T-helper 17 cell (primary cell): ENCODE data around the gene PIPOX. TPM values are rescaled to one million over a fixed set of nuclear protein-coding genes. Genes with fewer than 3 reads are reported as not detected.

ENCODE experiments used
- ATAC-seq: fragments of 150-1000 bp; cut with Tn5 transposase; 2 replicates; pipeline ENCODE4 v1.10.0; 2021; ENCODE audit warnings: mild to moderate bottlenecking, moderate library complexity
- DNase-seq, 3 donors: peaks; one replicate each; pipeline versions ENCODE4 v3.0.0 to v3.0.0-alpha.2; 2020 to 2021
- H3K9me3 ChIP-seq: one replicate; pipeline ENCODE4 v1.7.0; 2013; ENCODE audit warnings: low read length, mild to moderate bottlenecking; ENCODE audit not compliant: control insufficient read depth, poor library complexity, severe bottlenecking
- H3K27ac Mint-ChIP-seq: one replicate; pipeline ENCODE4 v1.8.0; 2022; ENCODE audit warnings: mild to moderate bottlenecking, moderate library complexity, mixed read lengths
- H3K27me3 Mint-ChIP-seq: one replicate; pipeline ENCODE4 v1.8.0; 2022; ENCODE audit warnings: mixed read lengths
- H3K36me3 Mint-ChIP-seq: one replicate; pipeline ENCODE4 v1.8.0; 2022; ENCODE audit warnings: low read depth, mixed read lengths
- H3K4me1 Mint-ChIP-seq: one replicate; pipeline ENCODE4 v1.8.0; 2022; ENCODE audit warnings: mild to moderate bottlenecking, mixed read lengths
- H3K4me3 Mint-ChIP-seq: one replicate; pipeline ENCODE4 v1.8.0; 2022; ENCODE audit warnings: mild to moderate bottlenecking, moderate library complexity, mixed read lengths
- total RNA-seq, 4 donors: library from RNA in 2 of 4; stranded (reverse) in 2 of 4; gene quantifications; one replicate each; pipeline ENCODE4 v1.2.3 and lab custom pipeline; 2022 to 2026

The PIPOX gene
- total RNA-seq, 2 donors from 2014 or later: 2.2 to 2.5 TPM

- H3K36me3 Mint-ChIP-seq: peaks cover 3% of the 10 kb centered on the region
- no peak overlapping the region for H3K4me3 Mint-ChIP-seq
- H3K9me3 ChIP-seq: no peaks in the 10 kb centered on the region
- ATAC-seq (no peak), DNase-seq (no peak)
- no peak overlapping the region for H3K27ac Mint-ChIP-seq
- peaks cover 6% of the 10 kb centered on the region for H3K4me1 Mint-ChIP-seq
- peaks cover 61% of the 10 kb centered on the region for H3K27me3 Mint-ChIP-seq
These were observed 3.0 kb downstream of the PIPOX start for GRCh38 chr17:29045734-29046472.

- Mint-ChIP-seq H3K36me3 (peaks cover 3% of the 10 kb centered on the region), H3K27me3 (peaks cover 59% of the 10 kb centered on the region), H3K27ac (no peak overlapping the region), H3K4me3 (no peak overlapping the region), H3K4me1 (peaks cover 6% of the 10 kb centered on the region)
- no peak for ATAC-seq
- H3K9me3 ChIP-seq: no peaks in the 10 kb centered on the region
- no peak for DNase-seq
These were observed 3.5 kb downstream of the PIPOX start for GRCh38 chr17:29046473-29046839.

- Mint-ChIP-seq H3K4me1 (no peaks in the 10 kb centered on the region), H3K36me3 (peaks cover 3% of the 10 kb centered on the region), H3K4me3 (no peak overlapping the region), H3K27me3 (peaks cover 52% of the 10 kb centered on the region), H3K27ac (no peak overlapping the region)
- ATAC-seq (no peak), DNase-seq (no peak)
- H3K9me3 ChIP-seq: no peaks in the 10 kb centered on the region
These were observed 5.8 kb downstream of the PIPOX start for GRCh38 chr17:29048440-29049368.

- peaks cover 3% of the 10 kb centered on the region for H3K36me3 Mint-ChIP-seq
- no peaks in the 10 kb centered on the region for H3K9me3 ChIP-seq
- H3K27me3 Mint-ChIP-seq: peaks cover 52% of the 10 kb centered on the region
- H3K4me3 Mint-ChIP-seq: no peak overlapping the region
- DNase-seq: no peak
- no peak overlapping the region for H3K27ac Mint-ChIP-seq
- no peak for ATAC-seq
- H3K4me1 Mint-ChIP-seq: no peaks in the 10 kb centered on the region
These were observed 6.7 kb downstream of the PIPOX start for GRCh38 chr17:29049541-29050145.

- ATAC-seq: no peak
- Mint-ChIP-seq H3K27ac (no peak overlapping the region), H3K4me3 (no peak overlapping the region), H3K27me3 (peaks cover 52% of the 10 kb centered on the region), H3K36me3 (peaks cover 3% of the 10 kb centered on the region), H3K4me1 (no peaks in the 10 kb centered on the region)
- DNase-seq: no peak
- H3K9me3 ChIP-seq: no peaks in the 10 kb centered on the region
These were observed 7.2 kb downstream of the PIPOX start for GRCh38 chr17:29050176-29050575.

GRCh38 chr17:29051194-29051593 is 8.3 kb downstream of the PIPOX start:
- H3K36me3 Mint-ChIP-seq: peaks cover 3% of the 10 kb centered on the region
- no peak overlapping the region for H3K4me3 Mint-ChIP-seq
- H3K27me3 Mint-ChIP-seq: peaks cover 45% of the 10 kb centered on the region
- no peak for ATAC-seq
- DNase-seq: no peak
- no peaks in the 10 kb centered on the region for H3K9me3 ChIP-seq
- H3K27ac Mint-ChIP-seq: no peak overlapping the region
- no peaks in the 10 kb centered on the region for H3K4me1 Mint-ChIP-seq

- DNase-seq (no peak), ATAC-seq (no peak)
- H3K27ac Mint-ChIP-seq: peak overlapping the region; percentile 60
- H3K36me3 Mint-ChIP-seq: peaks cover 3% of the 10 kb centered on the region
- no peak overlapping the region for H3K4me3 Mint-ChIP-seq
- peaks cover 40% of the 10 kb centered on the region for H3K27me3 Mint-ChIP-seq
- no peaks in the 10 kb centered on the region for H3K9me3 ChIP-seq
- no peaks in the 10 kb centered on the region for H3K4me1 Mint-ChIP-seq
These were observed 8.8 kb downstream of the PIPOX start for GRCh38 chr17:29051731-29052130.

GRCh38 chr17:29054835-29055234 is 11.9 kb downstream of the PIPOX start:
- no peaks in the 10 kb centered on the region for H3K4me1 Mint-ChIP-seq
- peaks cover 17% of the 10 kb centered on the region for H3K27me3 Mint-ChIP-seq
- no peaks in the 10 kb centered on the region for H3K9me3 ChIP-seq
- H3K27ac Mint-ChIP-seq: no peak overlapping the region
- H3K36me3 Mint-ChIP-seq: peaks cover 2% of the 10 kb centered on the region
- no peak overlapping the region for H3K4me3 Mint-ChIP-seq
- DNase-seq (no peak), ATAC-seq (no peak)

GRCh38 chr17:29057361-29057760 is 14.4 kb downstream of the PIPOX start:
- Mint-ChIP-seq H3K4me1 (peaks cover 6% of the 10 kb centered on the region), H3K27ac (no peak overlapping the region), H3K4me3 (no peak overlapping the region), H3K27me3 (no peaks in the 10 kb centered on the region), H3K36me3 (peaks cover 3% of the 10 kb centered on the region)
- no peaks in the 10 kb centered on the region for H3K9me3 ChIP-seq
- DNase-seq (no peak), ATAC-seq (no peak)

GRCh38 chr17:29058391-29058790 is 15.4 kb downstream of the PIPOX start:
- Mint-ChIP-seq H3K27me3 (no peaks in the 10 kb centered on the region), H3K36me3 (peaks cover 5% of the 10 kb centered on the region), H3K4me3 (no peak overlapping the region), H3K4me1 (peaks cover 6% of the 10 kb centered on the region), H3K27ac (no peak overlapping the region)
- no peak for DNase-seq
- ATAC-seq: no peak
- H3K9me3 ChIP-seq: no peaks in the 10 kb centered on the region

- Mint-ChIP-seq H3K36me3 (peaks cover 5% of the 10 kb centered on the region), H3K27me3 (no peaks in the 10 kb centered on the region), H3K27ac (no peak overlapping the region), H3K4me3 (no peak overlapping the region), H3K4me1 (peaks cover 6% of the 10 kb centered on the region)
- ATAC-seq (no peak), DNase-seq (no peak)
- no peaks in the 10 kb centered on the region for H3K9me3 ChIP-seq
These were observed 16.3 kb downstream of the PIPOX start for GRCh38 chr17:29059281-29059680.

- no peaks in the 10 kb centered on the region for H3K9me3 ChIP-seq
- DNase-seq (no peak), ATAC-seq (no peak)
- H3K27ac Mint-ChIP-seq: no peak overlapping the region
- no peak overlapping the region for H3K4me3 Mint-ChIP-seq
- peaks cover 6% of the 10 kb centered on the region for H3K4me1 Mint-ChIP-seq
- H3K27me3 Mint-ChIP-seq: no peaks in the 10 kb centered on the region
- H3K36me3 Mint-ChIP-seq: peaks cover 5% of the 10 kb centered on the region
These were observed 17.5 kb downstream of the PIPOX start for GRCh38 chr17:29060475-29060874.

GRCh38 chr17:29061036-29061435 is 18.1 kb downstream of the PIPOX start:
- ATAC-seq (no peak), DNase-seq (no peak)
- no peaks in the 10 kb centered on the region for H3K9me3 ChIP-seq
- Mint-ChIP-seq H3K36me3 (peaks cover 5% of the 10 kb centered on the region), H3K27ac (no peak overlapping the region), H3K27me3 (no peaks in the 10 kb centered on the region), H3K4me3 (no peak overlapping the region), H3K4me1 (peaks cover 6% of the 10 kb centered on the region)
